ENCODE data around the gene SMPD3. TPM values are rescaled to one million over a fixed set of nuclear protein-coding genes. Genes with fewer than 3 reads are reported as not detected.

SMPD3 gene
- total and polyA plus RNA-seq, 2 experiments from 2014 or later, result 0.57 to 0.83 TPM

DNA sequence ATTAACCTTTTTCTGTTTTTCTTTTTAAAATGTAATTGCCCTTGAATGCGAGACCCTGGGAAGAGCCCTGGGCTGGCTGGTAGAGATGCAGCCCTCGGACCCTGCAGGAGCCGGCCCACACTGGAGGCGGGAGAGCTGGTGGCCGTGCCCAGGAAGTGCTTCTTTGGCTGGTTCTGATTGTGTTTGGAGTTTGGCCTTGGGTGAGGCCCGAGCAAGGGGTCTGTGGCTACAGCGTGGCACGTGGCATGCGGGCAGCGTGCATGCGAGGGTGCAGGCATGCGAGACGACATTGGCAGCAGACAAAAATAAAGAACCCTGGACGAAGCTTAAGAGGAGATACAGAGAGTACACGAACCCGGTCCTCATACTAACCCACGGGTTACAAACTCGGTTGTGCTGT, 87.8 kb downstream of the SMPD3 start (continued):
- TF ChIP-seq, protein P1, sequence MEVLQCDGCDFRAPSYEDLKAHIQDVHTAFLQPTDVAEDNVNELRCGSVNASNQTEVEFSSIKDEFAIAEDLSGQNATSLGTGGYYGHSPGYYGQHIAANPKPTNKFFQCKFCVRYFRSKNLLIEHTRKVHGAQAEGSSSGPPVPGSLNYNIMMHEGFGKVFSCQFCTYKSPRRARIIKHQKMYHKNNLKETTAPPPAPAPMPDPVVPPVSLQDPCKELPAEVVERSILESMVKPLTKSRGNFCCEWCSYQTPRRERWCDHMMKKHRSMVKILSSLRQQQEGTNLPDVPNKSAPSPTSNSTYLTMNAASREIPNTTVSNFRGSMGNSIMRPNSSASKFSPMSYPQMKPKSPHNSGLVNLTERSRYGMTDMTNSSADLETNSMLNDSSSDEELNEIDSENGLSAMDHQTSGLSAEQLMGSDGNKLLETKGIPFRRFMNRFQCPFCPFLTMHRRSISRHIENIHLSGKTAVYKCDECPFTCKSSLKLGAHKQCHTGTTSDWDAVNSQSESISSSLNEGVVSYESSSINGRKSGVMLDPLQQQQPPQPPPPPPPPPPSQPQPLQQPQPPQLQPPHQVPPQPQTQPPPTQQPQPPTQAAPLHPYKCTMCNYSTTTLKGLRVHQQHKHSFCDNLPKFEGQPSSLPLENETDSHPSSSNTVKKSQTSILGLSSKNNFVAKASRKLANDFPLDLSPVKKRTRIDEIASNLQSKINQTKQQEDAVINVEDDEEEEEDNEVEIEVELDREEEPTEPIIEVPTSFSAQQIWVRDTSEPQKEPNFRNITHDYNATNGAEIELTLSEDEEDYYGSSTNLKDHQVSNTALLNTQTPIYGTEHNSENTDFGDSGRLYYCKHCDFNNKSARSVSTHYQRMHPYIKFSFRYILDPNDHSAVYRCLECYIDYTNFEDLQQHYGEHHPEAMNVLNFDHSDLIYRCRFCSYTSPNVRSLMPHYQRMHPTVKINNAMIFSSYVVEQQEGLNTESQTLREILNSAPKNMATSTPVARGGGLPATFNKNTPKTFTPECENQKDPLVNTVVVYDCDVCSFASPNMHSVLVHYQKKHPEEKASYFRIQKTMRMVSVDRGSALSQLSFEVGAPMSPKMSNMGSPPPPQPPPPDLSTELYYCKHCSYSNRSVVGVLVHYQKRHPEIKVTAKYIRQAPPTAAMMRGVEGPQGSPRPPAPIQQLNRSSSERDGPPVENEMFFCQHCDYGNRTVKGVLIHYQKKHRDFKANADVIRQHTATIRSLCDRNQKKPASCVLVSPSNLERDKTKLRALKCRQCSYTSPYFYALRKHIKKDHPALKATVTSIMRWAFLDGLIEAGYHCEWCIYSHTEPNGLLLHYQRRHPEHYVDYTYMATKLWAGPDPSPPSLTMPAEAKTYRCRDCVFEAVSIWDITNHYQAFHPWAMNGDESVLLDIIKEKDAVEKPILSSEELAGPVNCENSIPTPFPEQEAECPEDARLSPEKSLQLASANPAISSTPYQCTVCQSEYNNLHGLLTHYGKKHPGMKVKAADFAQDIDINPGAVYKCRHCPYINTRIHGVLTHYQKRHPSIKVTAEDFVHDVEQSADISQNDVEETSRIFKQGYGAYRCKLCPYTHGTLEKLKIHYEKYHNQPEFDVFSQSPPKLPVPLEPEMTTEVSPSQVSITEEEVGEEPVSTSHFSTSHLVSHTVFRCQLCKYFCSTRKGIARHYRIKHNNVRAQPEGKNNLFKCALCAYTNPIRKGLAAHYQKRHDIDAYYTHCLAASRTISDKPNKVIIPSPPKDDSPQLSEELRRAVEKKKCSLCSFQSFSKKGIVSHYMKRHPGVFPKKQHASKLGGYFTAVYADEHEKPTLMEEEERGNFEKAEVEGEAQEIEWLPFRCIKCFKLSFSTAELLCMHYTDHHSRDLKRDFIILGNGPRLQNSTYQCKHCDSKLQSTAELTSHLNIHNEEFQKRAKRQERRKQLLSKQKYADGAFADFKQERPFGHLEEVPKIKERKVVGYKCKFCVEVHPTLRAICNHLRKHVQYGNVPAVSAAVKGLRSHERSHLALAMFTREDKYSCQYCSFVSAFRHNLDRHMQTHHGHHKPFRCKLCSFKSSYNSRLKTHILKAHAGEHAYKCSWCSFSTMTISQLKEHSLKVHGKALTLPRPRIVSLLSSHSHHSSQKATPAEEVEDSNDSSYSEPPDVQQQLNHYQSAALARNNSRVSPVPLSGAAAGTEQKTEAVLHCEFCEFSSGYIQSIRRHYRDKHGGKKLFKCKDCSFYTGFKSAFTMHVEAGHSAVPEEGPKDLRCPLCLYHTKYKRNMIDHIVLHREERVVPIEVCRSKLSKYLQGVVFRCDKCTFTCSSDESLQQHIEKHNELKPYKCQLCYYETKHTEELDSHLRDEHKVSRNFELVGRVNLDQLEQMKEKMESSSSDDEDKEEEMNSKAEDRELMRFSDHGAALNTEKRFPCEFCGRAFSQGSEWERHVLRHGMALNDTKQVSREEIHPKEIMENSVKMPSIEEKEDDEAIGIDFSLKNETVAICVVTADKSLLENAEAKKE (CRISPR knock-in tag; IDR thresholded peaks at IDR 0.05), result no peak
- TF ChIP-seq ZNF114 (CRISPR knock-in tag; IDR thresholded peaks at IDR 0.05), result no peak
- TF ChIP-seq, protein P2, sequence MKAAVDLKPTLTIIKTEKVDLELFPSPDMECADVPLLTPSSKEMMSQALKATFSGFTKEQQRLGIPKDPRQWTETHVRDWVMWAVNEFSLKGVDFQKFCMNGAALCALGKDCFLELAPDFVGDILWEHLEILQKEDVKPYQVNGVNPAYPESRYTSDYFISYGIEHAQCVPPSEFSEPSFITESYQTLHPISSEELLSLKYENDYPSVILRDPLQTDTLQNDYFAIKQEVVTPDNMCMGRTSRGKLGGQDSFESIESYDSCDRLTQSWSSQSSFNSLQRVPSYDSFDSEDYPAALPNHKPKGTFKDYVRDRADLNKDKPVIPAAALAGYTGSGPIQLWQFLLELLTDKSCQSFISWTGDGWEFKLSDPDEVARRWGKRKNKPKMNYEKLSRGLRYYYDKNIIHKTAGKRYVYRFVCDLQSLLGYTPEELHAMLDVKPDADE (IDR thresholded peaks at IDR 0.05), result no peak

DNA sequence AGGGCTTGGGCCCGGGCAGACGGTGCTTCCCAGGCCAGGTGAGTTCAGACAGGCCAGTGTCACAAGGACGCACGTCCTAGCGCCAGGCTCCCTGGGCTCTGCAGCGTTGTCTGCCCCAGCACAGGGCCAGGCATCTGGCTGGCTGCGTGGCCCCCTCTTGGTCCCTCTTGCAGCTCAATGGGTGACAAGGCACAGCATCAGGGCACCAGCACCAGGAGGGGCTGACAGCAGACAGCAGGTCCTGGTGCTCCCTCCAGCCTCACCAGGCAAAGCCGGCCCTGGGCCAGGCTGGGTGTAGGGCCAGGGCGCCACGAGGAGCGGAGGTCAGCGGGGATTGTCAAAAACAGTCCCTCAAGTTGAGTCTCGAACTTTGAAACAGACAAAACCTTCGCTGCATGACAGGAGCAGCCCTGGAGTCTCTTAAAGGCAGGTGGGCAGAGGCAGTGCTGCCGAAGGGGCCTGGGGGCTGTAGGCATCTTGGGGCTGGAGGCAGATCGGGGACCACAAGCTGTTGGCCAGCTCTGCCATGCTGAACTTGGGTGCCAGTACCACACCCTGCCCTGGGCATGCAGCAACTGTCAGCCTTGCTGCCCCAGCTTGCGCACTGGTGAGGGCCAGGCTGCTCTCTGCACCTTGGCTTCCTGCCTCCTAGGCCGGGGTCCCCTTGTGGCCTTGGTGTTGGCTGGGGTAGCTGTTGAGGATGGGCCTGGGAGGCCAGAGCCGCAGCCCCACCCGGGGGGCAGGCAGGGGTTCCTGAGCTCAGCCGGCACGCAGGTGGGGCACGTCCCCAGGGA, 88.7 kb downstream of the SMPD3 start:
- Histone ChIP-seq H3K36me3 (ENCODE audit: insufficient read depth) (no peaks in the 10 kb centered on the region; the same call in 1 of the 2 replicates), H3K27ac (ENCODE audit: low read depth) (no peak overlapping the region), H3K27me3 (ENCODE audit: insufficient read depth) (no peaks in the 10 kb centered on the region), H2AFZ (no peak overlapping the region), H3K4me1 (ENCODE audit: insufficient read depth) (no peaks in the 10 kb centered on the region), H3K4me3 (no peak overlapping the region), H3K79me2 (replicated peaks; ENCODE audit: insufficient read depth) (no peaks in the 10 kb centered on the region), H3K4me2 (no peak overlapping the region), H3F3A (replicated peaks; ENCODE audit: low read depth) (no peaks in the 10 kb centered on the region), H3K9me2 (ENCODE audit: insufficient read depth) (no peaks in the 10 kb centered on the region), H4K20me1 (replicated peaks; ENCODE audit: insufficient read depth) (no peaks in the 10 kb centered on the region; the same call in none of the 2 replicates)
- no peak for ATAC-seq
- no peak for DNase-seq (ENCODE audit: low spot score)
- Mint-ChIP-seq H3K27me3 (ENCODE audit: insufficient read depth, low read depth, poor library complexity) (peaks cover 5% of the 10 kb centered on the region), H3K36me3 (ENCODE audit: low read depth) (peaks cover 13% of the 10 kb centered on the region), H3K27ac (no peak overlapping the region), H3K4me3 (no peak overlapping the region), H3K9me3 (no peaks in the 10 kb centered on the region), H3K4me1 (peaks cover 16% of the 10 kb centered on the region)
- TF ChIP-seq, protein P3, sequence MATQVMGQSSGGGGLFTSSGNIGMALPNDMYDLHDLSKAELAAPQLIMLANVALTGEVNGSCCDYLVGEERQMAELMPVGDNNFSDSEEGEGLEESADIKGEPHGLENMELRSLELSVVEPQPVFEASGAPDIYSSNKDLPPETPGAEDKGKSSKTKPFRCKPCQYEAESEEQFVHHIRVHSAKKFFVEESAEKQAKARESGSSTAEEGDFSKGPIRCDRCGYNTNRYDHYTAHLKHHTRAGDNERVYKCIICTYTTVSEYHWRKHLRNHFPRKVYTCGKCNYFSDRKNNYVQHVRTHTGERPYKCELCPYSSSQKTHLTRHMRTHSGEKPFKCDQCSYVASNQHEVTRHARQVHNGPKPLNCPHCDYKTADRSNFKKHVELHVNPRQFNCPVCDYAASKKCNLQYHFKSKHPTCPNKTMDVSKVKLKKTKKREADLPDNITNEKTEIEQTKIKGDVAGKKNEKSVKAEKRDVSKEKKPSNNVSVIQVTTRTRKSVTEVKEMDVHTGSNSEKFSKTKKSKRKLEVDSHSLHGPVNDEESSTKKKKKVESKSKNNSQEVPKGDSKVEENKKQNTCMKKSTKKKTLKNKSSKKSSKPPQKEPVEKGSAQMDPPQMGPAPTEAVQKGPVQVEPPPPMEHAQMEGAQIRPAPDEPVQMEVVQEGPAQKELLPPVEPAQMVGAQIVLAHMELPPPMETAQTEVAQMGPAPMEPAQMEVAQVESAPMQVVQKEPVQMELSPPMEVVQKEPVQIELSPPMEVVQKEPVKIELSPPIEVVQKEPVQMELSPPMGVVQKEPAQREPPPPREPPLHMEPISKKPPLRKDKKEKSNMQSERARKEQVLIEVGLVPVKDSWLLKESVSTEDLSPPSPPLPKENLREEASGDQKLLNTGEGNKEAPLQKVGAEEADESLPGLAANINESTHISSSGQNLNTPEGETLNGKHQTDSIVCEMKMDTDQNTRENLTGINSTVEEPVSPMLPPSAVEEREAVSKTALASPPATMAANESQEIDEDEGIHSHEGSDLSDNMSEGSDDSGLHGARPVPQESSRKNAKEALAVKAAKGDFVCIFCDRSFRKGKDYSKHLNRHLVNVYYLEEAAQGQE (IDR thresholded peaks at IDR 0.05; ENCODE audit: unreplicated experiment), result no peak
- TF ChIP-seq, protein P4, sequence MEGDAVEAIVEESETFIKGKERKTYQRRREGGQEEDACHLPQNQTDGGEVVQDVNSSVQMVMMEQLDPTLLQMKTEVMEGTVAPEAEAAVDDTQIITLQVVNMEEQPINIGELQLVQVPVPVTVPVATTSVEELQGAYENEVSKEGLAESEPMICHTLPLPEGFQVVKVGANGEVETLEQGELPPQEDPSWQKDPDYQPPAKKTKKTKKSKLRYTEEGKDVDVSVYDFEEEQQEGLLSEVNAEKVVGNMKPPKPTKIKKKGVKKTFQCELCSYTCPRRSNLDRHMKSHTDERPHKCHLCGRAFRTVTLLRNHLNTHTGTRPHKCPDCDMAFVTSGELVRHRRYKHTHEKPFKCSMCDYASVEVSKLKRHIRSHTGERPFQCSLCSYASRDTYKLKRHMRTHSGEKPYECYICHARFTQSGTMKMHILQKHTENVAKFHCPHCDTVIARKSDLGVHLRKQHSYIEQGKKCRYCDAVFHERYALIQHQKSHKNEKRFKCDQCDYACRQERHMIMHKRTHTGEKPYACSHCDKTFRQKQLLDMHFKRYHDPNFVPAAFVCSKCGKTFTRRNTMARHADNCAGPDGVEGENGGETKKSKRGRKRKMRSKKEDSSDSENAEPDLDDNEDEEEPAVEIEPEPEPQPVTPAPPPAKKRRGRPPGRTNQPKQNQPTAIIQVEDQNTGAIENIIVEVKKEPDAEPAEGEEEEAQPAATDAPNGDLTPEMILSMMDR (conservative IDR thresholded peaks at IDR 0.05; ENCODE audit: low read depth in 2 of 2), result no peak
- TF ChIP-seq, protein P2 (IDR thresholded peaks at IDR 0.05), result no peak
- no peak for TF ChIP-seq ZNF114 (CRISPR knock-in tag; IDR thresholded peaks at IDR 0.05)
- no peak for TF ChIP-seq EZH2 (IDR thresholded peaks at IDR 0.05; ENCODE audit: low read depth, unreplicated experiment)
